T follicular helper cell (primary cell): ENCODE results near the gene ALDH1L2.

Experiments
- DNase-seq: peaks from one replicate; pipeline ENCODE4 v3.0.0-alpha.2; 2020; ENCODE audit warnings: low read depth

The ALDH1L2 gene

DNA sequence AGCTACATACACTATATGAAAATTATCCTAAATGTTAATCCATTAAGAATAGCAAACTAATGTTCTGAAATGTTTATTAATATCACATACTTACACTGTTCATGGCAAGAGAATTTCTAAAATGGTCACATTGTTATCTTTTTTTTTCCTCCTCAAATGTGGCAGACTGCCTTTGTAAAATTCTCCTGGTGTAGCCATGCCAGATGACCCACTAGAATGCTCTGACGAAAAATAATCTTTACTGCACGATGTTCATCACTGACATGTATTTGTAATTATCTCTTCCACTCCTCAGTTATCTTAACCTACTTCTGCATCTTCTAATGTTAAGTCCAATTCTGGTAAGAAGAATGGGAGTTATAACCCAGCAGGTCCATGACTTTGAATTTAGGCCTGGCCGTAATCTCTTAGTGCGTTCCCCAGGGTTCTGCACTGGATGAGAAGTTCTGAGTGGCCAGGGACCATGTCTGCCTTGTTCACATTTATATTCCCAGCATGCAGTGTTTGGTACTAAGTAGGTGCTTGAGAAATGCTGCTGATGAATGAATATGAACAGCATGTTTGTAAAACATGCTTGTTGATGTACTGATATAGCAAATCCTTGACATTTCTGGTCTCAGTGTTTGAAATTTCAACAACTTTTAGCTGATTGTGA lies 51.4 kb downstream of the ALDH1L2 start:
- no peak for DNase-seq

DNA sequence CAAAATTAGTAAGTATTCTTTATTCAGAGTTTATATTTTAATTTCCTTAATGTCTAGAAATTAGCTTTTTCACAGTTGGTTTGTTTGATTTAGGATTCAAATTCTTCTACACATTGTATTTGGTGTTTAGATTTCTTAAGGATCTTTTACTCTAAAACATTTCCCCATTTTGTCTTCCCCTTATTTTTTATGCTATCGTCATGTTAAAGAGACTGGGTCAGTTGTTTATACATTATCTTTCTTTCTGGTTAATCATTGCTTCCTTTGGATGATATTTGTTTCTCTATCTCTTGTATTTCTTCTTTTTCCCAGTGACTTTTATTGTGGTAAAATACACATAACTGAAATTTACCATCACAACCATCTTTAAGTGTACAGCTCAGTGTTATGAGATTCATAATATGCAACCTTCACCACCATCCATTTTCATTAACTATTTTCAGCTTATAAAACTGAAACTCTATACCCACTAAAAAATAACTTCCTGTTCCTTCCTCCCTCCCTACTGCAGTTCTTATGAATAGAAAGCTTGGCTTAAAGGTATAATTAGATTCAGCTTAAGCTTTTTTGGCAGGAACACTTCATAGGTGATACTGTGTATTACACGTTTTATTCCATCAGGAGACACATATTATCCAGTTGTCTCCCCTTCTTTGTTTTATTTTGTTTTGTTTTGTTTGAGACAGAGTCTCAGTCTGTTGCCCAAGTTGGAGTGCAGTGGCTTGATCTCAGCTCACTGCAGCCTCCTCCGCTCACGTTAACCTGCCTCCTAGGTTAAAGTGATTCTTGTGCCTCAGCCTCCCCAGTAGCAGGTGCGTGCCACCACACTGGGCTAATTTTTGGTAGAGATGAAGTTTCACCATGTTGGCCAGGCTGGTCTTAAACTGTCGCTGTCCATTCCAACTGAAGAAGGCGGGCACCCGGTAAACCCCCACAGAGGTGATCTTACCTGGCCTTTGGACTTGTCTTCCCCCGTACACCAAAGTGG lies 53.1 kb downstream of the ALDH1L2 start:
- no peak for DNase-seq

- no peak for DNase-seq
These were observed 57.8 kb downstream of the ALDH1L2 start for GRCh38 chr12:105026411-105026810.

GRCh38 chr12:105025890-105026289 lies 58.4 kb downstream of the ALDH1L2 start:
- DNase-seq, result no peak

GRCh38 chr12:105024928-105025327 lies 59.3 kb downstream of the ALDH1L2 start:
- DNase-seq, result no peak

DNA sequence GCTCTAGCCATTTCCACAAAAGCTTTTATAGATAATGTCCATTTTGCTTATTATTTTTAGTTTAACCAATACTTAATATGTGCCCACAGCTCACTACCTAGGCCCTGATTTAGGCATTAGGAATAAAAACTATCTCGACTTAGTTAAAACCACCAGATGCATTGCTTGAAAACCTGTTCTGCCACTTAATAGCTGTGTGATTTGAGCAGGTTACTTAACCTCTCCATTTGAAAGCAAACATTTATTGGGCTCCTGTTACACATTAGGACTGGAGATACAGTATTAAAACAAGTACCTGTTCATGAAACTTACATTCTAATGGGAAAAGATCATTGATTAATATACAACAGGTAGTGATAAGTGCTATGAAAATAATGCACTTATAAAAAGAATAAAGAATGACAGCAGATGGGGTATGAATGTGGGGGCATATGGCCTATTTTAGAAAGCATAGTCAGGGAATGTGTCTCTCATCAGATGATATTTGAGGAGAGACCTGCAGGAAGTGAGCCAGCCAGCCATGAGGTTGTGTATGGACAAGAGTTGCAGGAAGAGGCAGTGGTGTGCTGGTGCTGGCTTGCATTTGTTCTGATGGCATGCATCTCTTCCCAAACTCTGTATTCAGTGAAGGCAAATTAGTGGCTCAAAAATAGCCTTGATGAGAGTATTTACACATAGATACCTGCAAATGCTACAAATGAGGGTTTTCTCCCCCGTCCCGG lies 63.9 kb downstream of the ALDH1L2 start:
- DNase-seq, result no peak

- no peak for DNase-seq
These were observed 65.5 kb downstream of the ALDH1L2 start for GRCh38 chr12:105018776-105019175.

DNA sequence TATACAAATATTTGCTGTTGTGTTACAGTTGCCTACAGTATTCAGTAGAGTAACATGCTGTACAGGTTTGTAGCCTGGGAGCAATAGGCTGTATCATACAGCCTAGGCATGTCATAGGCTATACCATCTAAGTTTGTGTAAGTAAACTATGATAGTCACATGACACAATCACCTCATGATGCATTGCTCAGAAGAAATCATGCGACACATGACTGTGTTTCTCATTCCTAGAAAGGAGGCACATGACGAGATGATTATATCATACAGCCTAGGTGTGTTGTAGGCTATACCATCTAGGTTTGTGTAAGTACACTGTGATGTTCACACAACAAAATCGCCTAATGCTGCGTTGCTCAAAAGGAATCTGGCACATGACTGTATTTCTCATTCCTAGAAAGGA lies 66.2 kb downstream of the ALDH1L2 start:
- no peak for DNase-seq

GRCh38 chr12:105015543-105015942 lies 68.7 kb downstream of the ALDH1L2 start:
- no peak for DNase-seq

- no peak for DNase-seq
These were observed 69.7 kb downstream of the ALDH1L2 start for GRCh38 chr12:105014603-105015002.

GRCh38 chr12:105013892-105014291 lies 70.4 kb downstream of the ALDH1L2 start:
- no peak for DNase-seq

DNA sequence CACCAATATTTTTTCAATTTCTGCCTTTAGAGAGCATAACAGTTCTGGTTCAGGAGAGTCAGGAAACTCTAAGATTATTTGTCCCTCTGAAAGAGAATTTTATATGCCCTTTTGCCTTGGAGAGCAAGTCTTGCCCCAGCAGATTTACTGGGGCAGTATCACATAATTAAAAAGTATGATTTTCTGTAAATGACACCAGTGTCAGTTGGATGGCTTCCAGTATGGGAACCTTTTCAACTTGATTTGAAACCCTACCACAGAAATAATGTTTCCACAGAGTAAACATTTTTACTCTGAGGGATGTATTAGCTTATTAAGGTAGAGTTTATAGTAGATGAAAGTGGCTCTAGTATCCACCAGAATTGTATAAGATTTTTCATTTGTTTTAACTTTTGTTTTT lies 82.8 kb downstream of the ALDH1L2 start:
- no peak for DNase-seq

DNA sequence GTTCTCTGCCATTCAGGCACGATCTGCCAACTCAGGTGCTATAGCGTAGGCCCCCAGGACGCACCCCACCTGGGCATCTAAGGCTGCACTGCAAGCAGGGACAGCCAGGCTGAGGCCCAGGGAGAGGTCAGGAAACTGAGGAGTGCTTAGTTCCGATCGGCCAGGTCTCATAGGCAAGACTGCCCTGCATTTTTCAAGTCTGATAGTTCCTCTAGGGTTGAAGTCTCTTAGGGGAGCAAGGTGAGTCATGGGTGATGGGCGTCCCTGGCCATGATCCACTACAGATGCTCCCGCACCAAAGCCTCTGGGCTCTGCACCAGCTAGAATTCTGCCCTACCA lies 84.9 kb downstream of the ALDH1L2 start:
- no peak for DNase-seq

GRCh38 chr12:104998423-104999346 lies 85.6 kb downstream of the ALDH1L2 start:
- no peak for DNase-seq

DNA sequence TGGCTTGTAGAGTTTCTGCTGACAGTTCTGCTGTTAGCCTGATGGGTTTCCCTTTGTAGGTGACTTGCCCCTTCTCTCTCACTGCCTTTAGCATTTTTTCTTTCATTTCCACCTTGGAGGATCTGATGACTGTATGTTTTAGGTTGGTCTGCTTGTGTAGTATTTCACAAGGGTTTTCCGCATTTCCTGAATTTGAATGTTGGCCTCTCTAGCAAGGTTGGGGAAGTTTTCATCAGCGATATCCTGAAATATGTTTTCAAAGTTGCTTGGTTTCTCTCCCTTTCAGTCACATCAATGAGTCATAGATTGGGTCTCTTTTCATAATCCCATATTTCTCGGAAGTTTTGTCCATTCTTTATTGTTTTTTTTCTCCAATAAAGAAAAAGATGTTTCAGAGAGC lies 86.7 kb downstream of the ALDH1L2 start:
- no peak for DNase-seq

- DNase-seq, result no peak
These were observed 89.9 kb downstream of the ALDH1L2 start for GRCh38 chr12:104994336-104994735.

- DNase-seq, result no peak
These were observed 92.6 kb downstream of the ALDH1L2 start for GRCh38 chr12:104991565-104992128.

DNA sequence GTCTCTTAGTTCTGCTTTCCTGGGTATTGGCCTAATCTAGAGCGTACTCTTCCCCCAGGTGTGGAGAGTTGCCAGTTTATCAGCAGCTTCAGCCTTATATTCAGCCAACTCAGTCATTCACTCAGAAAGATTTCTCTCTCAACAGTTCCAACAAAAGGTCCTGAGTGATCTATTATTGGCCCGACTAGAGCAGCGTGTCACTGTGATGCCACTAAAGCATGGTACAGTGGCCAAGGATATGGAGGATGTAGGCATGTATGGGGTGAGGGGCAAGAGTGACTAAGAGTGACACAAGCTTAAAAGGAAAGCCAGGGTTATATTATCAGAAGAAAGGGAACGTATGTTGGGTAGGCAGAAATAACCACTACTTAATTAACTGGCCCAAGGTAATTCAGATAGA lies 93.3 kb downstream of the ALDH1L2 start:
- no peak for DNase-seq

DNA sequence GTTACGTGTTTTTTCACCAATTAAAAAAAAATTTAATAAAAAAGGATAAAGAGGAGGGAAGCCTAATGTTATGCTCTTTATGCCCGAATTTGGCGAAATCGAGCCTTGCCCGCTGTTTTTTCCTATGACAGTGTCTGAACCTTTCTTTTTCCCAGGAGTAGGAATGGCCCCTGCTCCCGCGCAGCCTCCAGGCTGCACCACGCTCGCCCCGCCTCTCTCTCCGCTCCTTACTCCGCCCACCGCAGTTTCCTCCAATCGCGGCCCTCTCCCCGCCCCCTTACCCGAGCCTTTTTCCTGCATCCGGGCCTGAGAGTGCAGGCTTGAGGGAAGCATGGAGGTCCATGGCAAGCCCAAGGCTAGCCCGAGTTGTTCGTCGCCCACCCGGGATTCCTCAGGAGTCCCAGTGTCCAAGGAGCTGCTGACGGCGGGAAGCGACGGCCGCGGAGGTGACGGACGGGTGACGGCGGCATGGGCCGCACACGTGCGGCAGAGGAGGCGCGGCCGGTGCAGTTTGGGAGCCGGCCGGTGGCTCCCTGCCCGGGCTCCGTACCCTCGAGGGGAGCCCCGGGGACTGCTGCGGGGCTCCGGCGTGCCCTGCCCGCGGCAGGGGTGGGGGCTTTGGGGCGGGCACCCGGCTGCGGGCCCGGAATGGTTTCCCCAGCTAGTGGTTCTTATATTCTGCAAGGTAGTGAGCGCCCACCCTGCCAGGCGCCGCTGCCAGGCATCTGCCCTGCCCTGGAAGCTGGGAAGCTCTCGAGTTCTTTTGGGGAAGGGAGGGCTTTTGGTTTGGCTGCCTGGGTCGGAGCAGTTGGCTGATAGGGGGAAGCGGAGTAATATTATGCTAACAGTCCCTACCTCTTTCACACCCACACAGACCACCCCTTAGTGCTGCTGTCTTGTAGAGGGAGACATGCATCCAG lies 98.0 kb downstream of the ALDH1L2 start, which contains the start of gene NOPCHAP1:
Gene NOPCHAP1, plus strand, starts transcription at position 295 of the 920 bp plus-strand sequence. Its CDS starts 37 bp downstream, at position 332.
- DNase-seq, result peak; percentile 81

DNA sequence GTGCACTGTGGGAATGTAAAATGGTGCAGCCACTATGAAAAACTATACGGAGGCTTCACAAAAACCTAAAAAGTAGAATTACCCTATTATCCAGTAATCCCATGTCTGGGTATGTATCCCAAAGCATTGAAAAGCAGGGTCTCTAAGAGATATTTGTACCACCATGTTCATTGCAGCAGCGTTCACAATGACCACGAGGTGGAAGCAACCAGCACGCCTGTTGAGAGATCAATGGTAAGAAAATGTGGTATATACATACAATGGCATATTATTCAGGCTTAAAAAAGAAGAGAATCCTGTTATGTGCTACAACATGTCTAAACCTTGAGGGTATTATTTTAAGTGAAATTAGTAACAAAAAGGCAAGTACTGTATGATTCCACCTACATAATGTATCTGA lies 99.1 kb downstream of the ALDH1L2 start:
- no peak for DNase-seq
